ENCODE results near the gene STARD13.

STARD13 gene

DNA sequence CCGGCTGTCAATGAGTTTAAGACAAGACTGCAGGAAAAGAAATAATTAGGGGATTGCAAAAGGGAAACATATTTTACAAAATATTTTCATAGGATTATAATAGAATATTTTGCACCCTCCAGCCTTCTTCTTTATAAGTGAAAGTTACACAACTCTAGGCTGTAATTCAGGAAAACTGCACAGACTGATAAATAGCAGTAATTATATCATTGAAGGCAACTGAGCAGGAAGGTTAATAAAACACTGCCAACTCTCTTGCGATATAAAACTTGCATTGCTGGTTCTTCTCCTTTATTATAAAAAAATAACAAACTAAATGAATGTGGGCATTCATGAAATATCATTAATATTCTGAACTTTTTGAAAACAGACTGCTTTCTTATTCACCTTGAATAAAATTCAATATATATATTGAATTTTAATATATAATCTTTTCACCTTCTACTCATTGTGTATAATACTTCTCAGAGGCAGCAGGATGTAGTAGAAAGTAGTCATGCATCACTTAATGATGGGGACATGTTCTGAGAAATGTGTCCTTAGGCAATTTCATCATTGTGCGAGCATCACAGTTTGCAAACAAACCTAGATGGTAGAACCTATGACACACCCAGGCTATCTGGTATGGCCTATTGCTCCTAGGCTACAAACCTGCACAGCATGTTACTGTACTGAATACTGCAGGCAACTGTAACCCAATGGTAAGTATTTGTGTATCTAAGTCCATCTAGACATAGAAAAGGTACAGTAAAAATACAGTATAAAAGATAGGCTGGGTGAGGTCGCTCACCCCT lies 24.9 kb upstream of the STARD13 start:
- DNase-seq (ENCODE audit: low read depth in 2 of 3, low spot score in 1 of 3) = no peak

DNA sequence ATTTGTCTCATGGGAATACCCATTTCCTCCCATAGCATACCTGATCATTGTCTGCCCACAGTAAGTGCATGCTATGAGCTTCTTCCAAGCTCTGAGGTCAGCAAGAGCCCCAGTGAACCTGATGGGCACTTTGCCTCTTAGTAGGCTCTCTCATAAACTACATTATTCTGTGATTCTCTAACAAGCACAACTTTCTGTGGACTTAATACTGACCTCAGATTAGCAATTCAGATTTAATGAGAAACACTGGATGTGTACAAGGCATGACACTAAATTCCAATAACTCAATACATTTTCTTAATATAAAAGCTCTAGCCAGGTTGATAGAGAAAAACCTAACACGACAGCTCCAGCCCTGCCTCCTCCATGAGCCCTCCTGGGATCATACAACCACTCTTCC lies 23.3 kb upstream of the STARD13 start:
- DNase-seq (ENCODE audit: low read depth in 2 of 3, low spot score in 1 of 3) = no peak

DNA sequence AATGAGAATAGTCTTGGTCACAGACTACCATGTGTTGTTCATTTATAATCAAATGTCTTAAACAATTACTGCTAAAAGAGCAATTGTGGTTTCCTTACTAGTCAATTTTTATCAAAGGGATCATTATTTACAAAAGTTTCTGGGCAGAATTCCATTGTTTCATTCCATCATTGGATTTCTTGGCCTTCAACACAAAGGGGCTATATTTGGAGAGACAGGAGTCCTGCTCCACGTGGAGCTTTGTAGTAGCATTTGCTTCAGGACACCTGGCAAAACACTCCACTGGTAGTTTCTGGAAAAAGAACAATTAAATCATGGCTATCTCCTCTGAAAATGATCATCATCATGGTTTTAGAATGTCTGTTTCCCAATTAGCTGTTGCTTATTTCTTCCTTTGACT lies 22.3 kb upstream of the STARD13 start:
- no peak for DNase-seq (ENCODE audit: low read depth in 2 of 3, low spot score in 1 of 3)

DNA sequence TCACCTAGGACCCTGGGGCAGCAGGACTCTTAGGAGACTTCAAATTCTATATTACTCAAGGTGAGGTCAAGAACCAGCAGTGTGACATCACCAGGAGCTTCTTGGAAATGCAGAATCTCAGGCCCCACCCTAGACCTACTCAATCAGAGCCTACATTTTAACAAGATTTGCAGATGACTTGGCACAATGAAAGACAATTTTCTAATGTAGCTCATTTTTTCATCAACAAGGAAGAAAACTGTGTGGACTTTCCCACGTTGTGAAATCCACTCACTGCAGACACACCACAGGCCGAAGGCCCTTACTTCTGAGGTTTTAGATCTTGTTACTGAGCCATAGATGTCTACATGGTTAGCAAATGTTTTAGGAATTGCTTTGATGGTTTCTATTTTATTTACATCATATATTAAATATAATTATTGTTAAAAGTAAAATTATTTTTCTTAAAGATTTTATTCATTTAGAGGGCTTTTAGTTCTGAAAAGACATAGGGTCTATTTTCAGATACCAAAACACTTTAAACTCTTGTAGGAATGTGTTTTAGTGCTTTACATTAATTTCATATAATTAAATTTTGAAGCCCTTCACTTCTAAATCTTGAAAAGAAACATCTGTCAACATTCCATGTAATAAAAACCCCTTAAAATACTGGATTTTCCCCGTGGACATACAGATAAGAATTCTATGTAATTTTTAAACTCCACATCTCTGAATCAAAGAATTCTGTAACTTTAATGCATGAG lies 18.5 kb upstream of the STARD13 start:
- no peak for DNase-seq (ENCODE audit: low read depth in 2 of 3, low spot score in 1 of 3)

DNA sequence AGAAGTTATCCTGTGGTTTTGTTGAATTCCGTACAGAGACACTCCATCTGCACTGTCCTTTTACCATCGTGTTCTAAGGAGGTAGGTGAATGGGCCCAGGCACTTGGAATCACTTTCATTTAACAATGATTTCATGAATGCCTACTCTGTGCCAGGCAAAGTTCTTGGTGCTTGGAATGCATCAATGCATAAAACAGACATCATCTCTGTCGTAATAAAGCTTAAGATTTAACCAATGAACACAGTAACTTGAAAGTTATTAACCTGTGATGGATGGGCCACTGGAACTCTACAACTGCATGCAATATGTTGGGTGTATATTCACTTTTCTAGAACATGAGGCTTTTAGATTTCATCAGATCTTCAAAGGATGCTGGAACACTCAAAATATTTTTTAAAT lies 14.1 kb upstream of the STARD13 start:
- DNase-seq (ENCODE audit: low read depth in 2 of 3, low spot score in 1 of 3) = no peak

DNA sequence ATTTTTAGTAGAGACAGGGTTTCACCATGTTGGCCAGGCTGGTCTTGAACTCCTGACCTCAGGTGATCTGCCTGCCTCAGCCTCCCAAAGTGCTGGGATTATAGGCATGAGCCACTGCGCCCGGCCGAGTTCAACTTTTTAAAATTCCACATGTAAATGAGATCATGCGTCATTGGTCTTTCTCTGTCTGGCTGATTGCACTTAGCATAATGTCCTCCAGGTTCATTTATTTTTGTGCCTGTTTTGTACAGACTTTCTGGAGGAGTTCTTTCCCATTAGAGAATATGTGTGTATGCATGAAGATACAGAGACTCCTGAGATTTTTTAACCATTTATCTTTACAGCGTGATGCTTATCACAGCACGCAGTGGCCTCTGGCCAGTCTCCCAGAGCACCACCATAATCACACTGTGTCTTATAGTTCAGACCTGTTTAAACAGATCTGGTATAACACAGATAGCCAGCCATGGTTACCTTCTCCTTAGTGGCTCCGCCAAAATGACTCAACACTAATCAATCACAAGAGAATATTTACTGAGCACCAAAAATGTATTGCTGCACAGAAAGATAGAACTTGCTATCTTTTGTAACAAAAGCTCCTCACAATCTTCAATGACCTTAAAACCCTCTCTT lies 11.4 kb upstream of the STARD13 start:
- DNase-seq (ENCODE audit: low read depth in 2 of 3, low spot score in 1 of 3) = no peak

DNA sequence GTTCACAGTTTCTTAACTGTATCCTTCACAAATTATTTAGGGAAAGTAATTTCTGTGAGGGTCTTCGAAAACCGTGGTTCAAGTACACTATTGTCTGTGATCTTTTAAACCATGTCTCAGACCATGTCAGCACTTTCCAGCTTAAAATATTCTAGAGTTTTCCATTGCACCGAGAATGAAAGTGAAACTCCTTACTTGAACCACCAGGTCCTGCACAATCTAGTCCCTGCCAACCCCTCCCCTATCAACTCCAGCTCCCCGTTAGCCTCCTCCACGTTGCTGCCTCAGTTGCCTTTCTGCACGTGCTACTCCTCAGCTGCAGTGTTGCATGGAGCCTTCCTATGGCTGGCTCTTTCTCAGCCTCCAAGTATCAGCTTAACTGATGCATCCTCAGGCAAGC lies 7.2 kb upstream of the STARD13 start:
- DNase-seq (ENCODE audit: low read depth in 2 of 3, low spot score in 1 of 3) = no peak

DNA sequence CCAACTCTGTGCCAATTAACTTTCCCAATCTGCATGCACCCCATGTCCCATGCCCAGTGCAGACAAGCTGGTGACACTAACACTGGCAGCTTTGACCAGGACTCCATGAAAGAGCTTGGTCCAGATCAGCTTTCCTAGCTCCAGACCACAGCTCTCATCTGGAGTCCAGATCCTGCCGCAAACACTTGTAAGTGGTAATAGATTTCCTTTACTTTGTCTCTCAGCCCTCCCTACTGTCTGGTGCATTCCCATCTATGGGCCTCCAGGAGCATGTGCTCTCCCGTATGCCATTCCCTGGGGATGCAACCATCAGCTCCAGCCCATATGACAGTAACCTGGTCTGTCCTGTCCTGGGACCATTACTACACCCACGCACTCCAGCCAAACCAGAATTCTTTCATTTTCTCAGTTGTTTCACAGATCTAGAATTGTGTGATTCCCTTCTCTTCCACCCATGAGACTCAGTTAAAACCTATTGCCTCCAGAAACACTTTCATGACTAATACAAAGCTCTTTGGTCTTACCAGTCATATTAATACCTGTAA lies 4.9 kb upstream of the STARD13 start:
- DNase-seq (ENCODE audit: low read depth in 2 of 3, low spot score in 1 of 3) = no peak

DNA sequence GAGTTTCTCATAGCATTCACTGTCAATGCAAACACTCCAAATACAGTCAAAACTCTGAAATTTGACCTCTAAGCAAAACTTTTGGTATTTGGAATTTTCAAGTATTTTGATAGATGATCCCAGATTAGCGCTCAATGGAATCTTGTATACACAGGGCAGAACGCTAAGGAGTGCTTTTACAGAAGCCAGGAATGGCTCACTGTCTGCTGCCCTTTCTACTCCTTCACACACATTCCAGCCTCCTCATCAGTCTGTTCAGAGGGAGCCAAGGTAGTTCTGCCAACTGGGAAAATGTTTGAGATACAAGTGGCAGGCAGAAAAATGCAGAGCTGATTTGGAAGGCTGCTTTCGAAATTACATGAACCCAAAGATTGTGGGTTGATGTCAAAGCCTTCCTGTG lies 4.4 kb upstream of the STARD13 start:
- DNase-seq (ENCODE audit: low read depth in 2 of 3, low spot score in 1 of 3) = no peak

DNA sequence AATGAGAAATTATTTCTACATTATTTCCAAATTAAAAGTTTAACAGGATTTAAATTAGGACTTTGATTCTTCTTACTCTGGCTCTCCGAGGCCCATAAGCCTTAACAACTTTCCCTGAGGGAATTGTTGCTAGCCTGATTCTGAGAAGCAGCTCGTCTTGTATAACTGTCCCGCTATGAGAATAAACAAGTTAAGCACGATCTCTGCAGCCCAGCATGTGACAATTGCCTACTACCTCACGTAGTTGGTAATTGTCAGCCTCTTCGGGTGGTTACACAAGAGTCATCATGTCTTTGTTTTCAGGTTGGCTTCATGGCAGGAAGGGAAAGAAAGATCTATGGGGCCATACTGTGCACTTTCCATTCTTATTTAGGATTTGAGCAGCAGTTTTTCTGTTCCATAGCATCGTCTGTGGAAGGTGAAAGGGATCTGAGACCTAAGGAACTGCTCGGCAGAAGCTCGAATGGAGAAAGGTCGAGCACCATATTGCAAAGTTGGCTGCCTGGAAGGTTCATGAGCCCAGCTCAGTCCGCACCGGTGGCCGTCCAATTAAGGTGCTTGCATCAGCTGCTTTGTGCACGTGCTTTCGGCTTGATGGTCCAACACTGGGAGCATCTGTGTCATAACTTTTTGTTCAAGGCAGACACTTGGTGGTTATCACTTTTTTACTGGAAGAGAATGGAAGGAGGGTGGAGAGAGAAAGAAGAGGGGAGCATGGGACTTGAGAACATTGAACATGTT lies 1.8 kb upstream of the STARD13 start:
- no peak for DNase-seq (ENCODE audit: low read depth in 2 of 3, low spot score in 1 of 3)

DNA sequence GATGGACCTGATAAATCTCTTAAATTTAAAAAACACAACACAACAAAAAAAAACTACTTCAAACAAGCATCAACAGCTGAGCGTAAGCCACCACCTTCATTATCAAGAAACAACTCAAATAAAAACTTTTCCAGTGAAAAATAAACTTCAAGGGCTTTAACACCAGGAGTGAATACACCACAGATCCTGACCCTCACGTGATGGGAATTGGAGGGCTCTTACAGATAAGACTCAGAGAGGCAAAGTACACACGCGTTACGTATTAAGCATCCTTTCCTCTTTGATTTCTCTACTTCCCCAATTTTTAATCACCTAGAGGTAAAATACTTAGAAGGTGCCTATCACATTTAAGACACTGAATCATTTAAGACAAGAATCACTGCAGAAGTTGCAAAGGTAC lies 573 bp upstream of the STARD13 start:
- no peak for DNase-seq (ENCODE audit: low read depth in 2 of 3, low spot score in 1 of 3)

DNA sequence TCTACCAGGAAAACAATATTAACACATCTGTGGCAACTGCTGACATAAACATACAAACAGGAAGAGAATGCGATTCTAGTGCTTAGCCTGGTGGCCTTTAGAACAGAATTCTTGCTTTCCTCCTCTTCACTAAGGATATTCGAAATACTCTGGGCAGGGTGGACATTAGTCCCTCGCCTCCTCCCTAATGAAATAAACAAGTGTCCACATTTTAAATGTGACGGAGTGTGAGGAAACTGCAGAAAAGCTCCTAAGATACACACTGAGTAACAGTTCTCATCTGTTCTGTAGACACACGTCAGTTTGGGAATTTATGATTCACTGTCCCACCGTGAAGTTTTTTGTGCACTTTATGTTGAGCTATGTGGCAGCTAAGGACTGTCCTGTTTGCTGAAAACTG lies 639 bp downstream of the STARD13 start:
- DNase-seq (ENCODE audit: low read depth in 2 of 3, low spot score in 1 of 3) = no peak

DNA sequence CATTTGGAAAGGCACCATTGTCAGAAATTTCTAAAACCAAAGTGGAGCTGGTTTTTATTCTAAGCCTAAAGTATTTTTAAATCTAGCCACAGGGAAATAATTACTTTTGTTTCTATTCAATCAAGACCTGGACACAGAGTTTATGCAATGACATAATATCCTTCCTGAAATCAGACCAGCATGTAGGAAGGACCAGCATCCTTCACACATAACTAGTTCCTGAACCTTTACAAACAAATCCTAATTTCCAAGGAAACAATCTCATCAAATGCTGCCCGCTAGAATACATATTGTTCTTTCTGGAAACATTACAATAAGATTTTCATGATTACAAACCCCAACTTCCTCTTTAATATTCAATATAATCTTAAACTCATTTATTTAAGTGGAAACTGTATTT lies 1.5 kb downstream of the STARD13 start:
- DNase-seq (ENCODE audit: low read depth in 2 of 3, low spot score in 1 of 3) = no peak

DNA sequence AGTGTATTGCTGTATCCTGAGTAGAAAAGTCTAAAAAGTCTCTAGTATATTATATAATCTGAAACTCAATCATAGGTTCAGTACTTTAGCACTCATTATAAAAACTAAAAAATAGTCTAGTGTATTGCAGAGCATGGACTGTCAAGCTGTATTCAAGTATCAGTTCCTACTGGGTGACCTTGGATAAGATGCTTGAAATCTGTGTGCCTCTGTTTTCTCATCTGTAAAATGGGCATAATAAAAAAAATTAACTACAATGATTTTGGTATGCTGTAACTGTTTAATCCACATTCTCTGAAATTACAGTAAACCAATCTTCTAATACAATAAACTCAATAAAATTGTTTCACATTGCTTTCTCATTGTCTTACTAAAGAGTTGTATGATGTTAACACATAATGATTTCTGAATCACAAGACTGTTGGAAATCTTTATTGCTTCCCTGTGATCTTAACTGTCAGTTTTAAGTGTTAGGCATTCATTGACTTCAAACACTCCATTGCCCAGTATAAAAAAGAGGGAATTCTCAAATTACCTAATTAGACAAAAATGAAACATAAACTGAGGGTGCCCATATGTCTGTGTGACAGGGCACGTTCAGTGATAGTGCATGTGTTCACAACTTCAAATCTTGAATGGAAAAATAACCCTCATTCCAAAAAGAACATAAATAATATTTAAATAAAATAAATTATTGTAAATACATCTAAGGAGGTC lies 2.2 kb downstream of the STARD13 start:
- DNase-seq (ENCODE audit: low read depth in 2 of 3, low spot score in 1 of 3) = no peak

DNA sequence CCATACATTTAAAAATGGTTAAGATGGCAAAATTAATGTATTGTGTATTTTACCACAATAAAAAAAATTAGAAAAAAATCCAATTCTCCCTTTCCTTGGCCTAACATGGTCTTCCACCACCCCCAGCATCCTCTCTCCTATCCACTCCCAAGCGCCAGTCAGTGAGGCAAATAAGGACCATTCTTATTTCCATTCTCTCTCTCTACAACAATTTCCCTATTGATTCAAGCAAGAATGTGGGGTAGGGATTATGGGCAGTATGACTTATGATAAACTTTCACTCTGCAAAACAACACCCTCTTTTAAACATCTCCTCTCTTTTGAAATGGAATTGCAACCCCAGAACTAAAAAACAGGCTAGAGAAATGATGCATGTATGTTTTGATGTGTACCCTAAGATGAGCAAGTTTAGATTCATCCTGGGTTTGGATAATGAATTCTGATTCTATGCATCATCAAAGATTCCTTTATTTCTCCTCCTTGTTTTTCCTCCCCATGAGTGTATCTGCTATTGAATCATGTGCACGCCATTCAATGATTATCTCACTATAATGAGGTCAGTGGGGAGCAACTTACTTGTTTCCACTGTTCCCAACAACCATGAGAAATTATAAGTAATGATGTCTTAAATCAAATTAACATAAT lies 3.5 kb downstream of the STARD13 start:
- DNase-seq (ENCODE audit: low read depth in 2 of 3, low spot score in 1 of 3) = no peak

DNA sequence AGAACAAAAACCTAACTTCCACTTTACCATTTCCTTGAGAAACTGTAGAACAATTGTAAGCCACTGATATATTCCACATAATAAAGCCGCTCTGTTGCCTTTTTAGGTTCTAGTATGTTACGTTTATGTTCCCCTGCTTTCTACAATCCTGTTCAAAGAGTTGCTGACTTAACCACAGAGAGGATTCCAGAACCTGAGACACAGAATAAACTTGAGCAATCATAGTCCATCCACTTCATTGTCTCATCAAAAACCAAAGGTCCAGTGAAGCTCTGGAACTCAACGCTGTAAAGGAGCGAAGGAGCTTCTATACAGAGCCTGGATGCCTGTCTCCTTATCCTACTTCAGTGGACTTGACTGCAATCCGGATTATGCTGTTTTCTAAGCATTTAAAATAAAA lies 4.6 kb downstream of the STARD13 start:
- no peak for DNase-seq (ENCODE audit: low read depth in 2 of 3, low spot score in 1 of 3)

DNA sequence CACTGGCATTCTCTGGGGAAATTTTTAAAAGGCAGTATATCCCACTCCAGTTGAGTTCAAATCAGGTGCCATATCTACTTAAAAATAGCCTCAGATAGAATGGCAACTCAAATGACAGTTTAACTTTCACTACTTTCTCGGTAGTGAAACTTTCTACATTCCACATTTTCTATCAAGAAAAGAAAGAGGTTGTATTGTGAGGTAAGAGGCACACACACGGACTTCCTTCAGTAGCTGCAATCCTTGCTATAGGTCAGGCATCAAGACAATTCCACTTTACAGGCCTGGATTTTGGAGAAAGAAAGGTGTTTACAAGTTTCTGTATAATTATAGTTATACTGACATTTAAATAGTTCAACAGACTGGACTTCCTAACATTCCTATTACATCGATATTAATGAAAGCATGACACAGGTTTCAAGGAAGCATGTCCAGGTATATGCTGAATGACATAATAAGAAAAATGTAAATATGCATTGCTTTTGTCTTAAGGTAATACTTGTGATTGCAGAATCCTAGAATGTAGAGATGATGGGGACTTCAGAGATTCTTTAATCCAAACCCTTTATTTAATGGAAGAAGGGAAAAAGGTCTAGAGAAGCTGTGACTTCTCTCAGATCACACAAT lies 5.2 kb downstream of the STARD13 start:
- no peak for DNase-seq (ENCODE audit: low read depth in 2 of 3, low spot score in 1 of 3)

DNA sequence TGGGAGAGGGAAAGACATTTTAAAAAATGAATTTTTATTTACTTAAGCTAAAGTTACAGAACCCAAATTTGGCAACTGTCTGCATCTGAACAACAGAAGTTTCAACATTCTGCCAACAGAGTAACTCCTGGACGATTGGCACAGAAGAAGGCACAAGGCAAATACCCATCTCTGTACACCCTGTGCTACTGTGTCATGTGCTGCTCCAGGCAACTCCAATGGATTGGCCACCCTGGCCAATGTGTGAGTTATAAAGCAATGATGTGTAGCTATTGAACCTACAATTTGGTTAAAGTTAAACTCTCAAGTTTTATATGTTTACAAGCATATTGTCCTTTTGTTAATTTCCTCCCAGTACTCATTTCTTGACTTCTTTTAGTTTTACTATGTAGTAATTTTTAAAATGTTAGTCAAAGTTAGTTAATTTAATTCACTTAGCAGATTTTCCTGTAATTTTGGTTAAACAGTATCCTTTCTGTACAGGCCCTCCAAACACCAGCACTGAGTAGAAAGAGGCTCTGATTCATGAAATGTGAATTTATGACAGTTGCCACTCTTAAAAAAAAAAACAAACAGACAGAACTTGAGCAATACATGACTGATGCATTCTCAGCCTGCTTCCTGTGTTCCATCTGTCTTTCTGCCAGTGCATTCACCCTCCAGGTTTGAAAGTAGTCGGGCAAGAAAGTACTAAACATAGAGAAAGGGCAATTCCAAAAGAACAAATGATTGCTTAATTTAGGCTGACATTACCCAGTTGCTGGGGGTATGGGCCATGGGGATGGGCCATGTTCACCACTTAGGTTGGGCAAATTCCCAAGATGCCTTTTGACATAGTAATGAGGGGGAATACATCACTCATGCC lies 5.9 kb downstream of the STARD13 start:
- no peak for DNase-seq (ENCODE audit: low read depth in 2 of 3, low spot score in 1 of 3)

DNA sequence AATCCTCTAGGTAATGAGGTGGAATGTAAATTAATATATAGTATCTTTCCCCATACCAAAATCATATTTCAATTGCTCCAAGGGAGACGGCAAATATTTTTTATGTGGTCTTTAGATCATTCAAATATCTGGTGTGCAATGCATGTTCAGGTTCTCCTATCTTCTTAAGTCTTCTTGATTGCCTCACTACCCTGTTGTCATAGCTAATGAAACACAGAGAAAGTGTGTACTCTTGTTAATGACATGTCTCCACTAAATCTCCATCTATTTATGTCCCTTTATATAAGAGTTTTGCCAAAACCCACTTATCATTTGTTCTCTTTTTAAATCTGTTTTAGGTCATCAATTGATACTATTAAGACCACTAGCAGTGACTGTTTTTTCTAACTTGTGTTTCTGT lies 6.6 kb downstream of the STARD13 start:
- no peak for DNase-seq (ENCODE audit: low read depth in 2 of 3, low spot score in 1 of 3)

Measured in stimulated activated CD4-positive, alpha-beta T cell treated with anti-CD3 and anti-CD28 coated beads, Interleukin-12 subunit alpha, Interleukin-12 subunit beta, amount 100 ng/mL, for 48 hours (primary cell).